AG20443 (cell line): ENCODE measurements around the gene AATF.

Experiments used
- DNase-seq: peaks from one replicate; pipeline ENCODE4 v3.0.0; 2012; ENCODE audit warnings: low spot score, mixed read lengths

AATF gene

DNA sequence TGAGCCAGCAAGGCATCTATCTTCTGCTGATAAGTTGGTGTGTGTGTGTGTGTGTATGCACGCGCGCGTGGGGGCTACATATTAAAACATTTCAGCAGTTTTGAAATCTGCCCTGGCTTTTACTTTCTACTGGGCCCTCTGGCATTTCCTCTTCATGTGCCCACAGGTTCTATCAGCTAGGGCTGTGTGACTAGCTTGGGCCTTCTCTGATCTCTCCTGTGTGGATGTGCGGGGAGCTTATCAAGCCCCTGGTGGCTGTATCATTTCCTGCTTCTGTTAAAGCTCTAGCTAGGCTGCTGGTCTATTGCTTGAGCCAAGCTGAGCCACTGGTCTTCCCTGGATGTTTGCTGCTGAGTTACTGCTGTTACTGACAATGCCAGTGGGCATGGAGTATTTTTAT is 132.5 kb downstream of the AATF start:
- no peak for DNase-seq

DNA sequence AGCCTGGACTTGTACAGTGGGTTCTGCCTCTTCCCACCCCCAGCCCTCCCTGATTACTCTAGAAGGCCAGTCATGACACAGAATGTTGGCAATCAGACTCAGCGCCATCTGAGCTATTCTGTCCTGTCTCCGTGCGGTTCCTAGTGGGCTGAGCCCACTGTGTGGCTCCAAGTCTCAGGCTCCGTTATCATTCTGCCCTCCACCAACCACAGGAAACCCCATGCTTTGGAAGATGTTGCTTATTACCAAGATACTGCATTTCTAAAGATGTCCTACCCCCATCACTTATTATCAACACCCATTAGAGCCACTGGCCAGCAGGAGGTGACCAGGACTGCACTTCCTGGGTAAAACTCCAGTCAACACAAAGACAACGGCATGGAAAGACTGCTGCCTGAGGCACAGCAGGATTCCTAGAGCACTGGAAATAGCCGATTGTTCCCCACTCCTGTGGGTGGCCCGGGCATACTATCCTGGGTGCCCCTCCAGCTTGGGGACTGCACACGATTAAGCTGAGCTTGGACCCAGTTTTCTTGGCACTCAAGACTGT is 133.6 kb downstream of the AATF start:
- DNase-seq: no peak

GRCh38 chr17:37082985-37083384 is 134.2 kb downstream of the AATF start:
- DNase-seq: no peak

DNA sequence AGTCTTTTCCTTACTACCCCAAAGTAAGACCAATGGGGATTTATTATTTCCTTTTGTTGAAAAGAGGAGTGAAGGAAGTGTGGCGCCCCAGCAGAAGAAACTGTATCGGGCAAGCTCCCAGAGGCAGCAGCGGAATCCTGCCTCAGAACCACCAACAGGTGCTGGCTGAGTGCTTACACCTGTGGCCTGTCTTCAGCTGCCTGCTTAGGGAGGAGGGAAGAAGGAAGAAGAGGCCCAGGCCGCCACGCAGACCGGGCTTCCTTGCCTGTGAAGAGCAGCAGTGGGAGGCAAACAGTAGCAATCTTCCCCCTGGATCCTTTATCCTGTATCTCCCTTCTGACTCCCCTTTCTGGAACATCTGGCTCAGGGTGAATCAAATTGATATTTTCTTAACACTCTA is 134.7 kb downstream of the AATF start:
- no peak for DNase-seq

GRCh38 chr17:37084372-37084771 is 135.6 kb downstream of the AATF start:
- no peak for DNase-seq

- no peak for DNase-seq
Measured at GRCh38 chr17:37086334-37086733, 137.6 kb downstream of the AATF start.

DNA sequence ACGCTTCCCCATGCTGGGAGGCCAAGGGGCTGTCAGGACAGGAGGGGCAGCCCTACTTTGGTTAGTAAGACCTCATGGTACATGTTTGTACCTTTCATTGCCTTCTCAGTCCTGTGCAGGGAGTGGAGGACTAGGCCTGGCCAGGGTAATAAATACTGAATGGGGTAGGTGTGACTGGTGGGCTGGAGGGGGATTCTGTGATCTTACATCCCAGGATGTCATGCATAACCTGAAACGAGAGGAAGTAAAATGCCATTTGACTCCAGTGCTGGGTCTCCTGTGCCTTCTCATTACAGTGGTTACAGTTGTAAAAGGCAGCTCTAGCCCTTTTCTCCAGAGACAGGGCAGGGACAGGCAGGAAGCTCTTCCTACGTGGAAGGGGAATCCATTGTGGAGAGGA is 138.2 kb downstream of the AATF start:
- no peak for DNase-seq

- DNase-seq: no peak
Measured at GRCh38 chr17:37087683-37088082, 138.9 kb downstream of the AATF start.

DNA sequence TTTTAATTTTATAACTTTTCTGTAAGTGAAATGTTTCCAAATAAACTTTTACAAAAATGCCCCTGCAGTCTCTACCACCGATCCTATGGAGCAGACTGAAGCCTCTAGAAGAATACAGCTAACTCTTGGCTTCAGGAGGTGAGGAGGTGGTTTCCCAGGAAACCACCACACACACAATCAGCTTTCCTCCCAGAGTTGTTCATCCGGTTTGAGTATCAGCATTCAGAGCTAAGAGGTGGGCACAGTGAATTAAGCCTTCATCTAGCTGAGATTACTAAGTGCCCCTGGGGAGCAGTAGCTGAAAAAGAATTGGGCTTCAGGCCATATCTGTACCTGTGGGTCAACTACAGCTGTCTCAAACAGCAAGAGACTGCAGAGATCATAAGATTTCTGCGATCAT is 139.7 kb downstream of the AATF start:
- no peak for DNase-seq

- no peak for DNase-seq
Measured at GRCh38 chr17:37088913-37089312, 140.2 kb downstream of the AATF start.

DNA sequence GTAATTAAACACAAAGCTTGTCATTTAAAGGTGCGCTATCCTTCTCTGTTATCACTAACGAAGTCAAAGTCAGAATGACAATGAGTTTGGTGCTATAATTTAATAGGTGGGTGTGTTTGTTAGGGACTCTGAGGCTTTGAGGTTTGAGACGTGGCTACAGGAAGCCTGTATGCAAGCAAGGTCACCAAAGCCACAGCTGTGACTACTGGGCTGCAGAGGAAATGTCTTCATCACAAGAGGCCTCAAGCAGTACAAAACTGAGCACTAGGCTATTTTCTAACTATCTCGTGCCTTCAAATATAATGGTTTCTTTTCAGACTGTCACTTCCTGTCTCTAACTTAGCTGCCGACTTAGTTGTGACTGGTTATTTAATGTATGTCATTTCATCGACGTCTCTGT is 141.2 kb downstream of the AATF start:
- no peak for DNase-seq

- DNase-seq: no peak
Measured at GRCh38 chr17:37090941-37091340, 142.2 kb downstream of the AATF start.

GRCh38 chr17:37092071-37092470 is 143.3 kb downstream of the AATF start:
- no peak for DNase-seq

DNA sequence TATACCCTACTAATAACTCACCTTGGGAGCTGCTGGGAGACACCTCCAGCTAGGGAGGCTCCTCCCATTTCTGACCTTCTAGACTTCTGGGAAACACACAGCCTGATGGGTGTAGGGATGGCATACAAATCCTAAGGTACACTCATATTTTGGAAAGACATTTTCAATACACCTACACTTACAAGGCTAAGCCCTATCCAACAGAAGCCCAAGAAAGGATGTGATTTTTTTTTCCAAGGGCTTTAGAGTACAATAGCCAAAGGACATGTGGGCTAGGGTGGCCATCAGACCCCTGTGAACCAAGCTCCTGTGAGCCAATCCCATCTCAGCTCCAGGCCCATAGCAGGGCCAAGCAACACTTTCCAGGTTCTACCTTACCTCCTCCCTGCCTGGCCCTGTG is 143.9 kb downstream of the AATF start:
- DNase-seq: no peak

GRCh38 chr17:37094391-37094790 is 145.6 kb downstream of the AATF start:
- DNase-seq: no peak

DNA sequence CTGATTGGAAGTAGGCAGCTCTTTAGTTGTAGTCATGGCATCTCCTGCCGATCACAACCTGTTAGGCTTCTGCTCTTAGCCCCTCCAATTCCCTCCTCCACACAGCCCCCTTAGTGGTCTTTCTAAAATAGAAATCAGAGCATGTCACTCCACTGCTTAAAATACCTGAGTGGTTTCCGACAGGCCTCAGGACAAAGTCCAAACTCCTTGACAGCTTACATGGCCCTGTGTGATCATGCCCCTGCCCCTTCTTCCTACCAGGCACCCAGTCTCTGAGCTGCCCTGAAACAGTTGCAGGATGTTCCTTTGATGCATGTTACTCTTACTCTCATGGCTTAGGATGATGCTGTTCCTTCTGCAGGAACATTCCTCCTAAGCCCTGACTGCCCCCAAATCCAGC is 147.3 kb downstream of the AATF start:
- no peak for DNase-seq

DNA sequence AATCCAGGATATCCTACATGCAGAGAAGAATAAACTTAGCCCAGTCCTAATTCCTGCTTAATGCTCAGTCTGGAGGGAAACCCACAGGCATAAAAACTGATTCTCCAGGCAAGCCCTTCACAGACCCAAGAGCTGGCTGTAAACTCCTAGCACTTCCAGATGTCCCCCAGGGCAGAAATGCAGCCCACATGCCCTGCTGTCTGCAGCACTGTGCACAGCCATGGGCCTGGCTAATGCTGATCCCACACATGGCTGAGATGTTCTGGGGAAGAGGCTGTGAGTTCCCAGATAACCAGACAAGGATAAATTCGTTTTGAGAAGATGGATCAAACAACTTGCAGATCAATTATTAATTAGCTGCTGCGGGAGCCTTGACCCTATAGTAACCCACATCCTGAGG is 148.4 kb downstream of the AATF start:
- no peak for DNase-seq

DNA sequence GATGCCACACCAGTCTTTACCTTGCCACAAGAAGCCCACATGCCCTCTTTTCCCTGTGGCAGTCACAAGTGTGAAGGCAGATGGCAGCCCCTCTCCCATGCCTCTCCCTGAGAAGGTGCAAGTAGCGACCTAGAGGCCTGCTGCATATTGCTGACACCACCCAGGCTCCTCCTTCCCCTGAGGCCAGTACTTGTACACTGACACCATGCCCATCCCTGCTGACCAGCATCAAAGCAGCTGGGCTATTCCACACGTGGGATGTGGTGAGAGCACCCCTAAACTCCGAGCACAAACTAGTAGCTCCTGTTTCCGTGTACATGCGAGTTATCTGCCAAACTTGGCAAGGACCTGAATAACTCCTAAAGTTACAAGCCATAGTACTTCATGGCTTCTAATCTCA is 149.4 kb downstream of the AATF start:
- no peak for DNase-seq

- no peak for DNase-seq
Measured at GRCh38 chr17:37098910-37099664, 150.3 kb downstream of the AATF start.

GRCh38 chr17:37100231-37100630 is 151.5 kb downstream of the AATF start:
- no peak for DNase-seq

DNA sequence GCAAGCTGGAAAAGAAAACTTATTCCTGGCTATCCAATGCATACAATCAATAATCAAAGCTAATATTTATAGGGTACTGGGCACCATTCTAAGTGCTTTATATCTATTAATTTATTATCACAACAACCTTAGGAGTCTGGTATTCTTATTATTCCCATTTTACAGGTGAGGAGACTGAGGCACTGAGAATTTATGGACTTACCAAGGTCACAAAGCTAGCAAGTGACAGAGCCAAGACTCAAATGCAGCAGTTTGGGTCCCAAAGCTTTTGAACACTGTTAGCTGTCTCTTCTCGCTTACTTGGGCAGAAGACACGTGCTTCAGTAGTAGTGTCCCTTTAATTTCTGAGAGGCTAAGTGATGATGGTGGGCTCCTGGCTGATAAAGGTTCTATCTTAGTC is 152.6 kb downstream of the AATF start:
- DNase-seq: no peak

GRCh38 chr17:37103231-37103630 is 154.5 kb downstream of the AATF start:
- DNase-seq: no peak

DNA sequence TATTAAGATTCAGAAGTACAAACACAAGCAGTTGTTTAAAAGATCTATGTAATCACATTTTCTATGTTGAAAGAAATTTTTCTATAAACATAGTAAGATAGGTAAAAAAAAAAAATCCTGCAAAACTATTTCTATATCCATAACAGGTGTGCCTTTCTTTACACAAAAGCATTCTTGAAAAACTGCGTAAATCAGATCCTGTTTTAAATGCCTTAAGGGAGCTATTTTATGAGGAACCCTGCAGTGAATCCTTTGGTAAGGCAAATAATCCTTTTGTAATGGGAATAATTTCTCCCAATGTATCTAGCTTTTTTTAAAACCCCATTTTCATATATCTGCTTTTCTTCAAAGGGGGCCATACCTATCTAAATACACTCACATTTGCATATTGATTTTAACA is 157.3 kb downstream of the AATF start:
- DNase-seq: no peak
